ENCODE measurements around the gene IFFO2. TPM values are rescaled to one million over a fixed set of nuclear protein-coding genes. Genes with fewer than 3 reads are reported as not detected.

IFFO2 gene
- total RNA-seq, 2 donors from 2014 or later = 13.6 to 20.4 TPM

GRCh38 chr1:18861590-18861989 is 94.9 kb downstream of the IFFO2 start:
- TF ChIP-seq POLR2AphosphoS5 (IDR thresholded peaks at IDR 0.05) (no peak), POLR2A (IDR thresholded peaks at IDR 0.05) (no peak)
- no peaks in the 10 kb centered on the region for H3K9me3 ChIP-seq
- H3K4me3 ChIP-seq = no peak overlapping the region
- no peaks in the 10 kb centered on the region for H3K4me1 ChIP-seq (replicated peaks)
- 85% methylated on average over 8 of the region's 8 CpGs for WGBS
- intact Hi-C loops (cut with DNase I) = loop anchor here (10.0 kb wide), 1 partner anchor 1357 kb away; no protein-coding TSS in a partner anchor
- H3K27me3 ChIP-seq (replicated peaks; ENCODE audit: insufficient read depth) = no peaks in the 10 kb centered on the region
- no peaks in the 10 kb centered on the region for H3K36me3 ChIP-seq
- H3K27ac ChIP-seq = no peak overlapping the region
- DNase-seq (ENCODE audit: low spot score) = no peak

DNA sequence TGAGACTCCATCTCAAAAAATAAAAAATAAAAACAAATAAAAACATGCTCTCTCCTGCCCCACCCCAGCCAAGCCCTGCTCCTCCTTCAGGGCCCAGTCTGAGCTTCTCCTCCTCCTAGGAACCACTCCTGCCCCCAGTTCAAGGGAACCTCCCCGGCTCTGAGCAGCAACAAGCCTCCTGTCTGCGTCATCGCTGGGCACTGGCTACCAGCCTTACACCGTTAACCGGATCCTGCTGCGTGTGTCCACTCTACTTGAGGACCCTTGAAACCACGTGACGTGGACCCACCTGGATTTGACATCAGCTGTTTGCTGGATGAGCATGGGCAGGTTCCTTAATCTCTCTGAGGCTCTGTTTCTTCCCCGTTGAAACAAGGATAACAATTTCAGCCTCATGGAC is 95.4 kb downstream of the IFFO2 start:
- intact Hi-C loops (cut with DNase I) = loop anchor here (10.0 kb wide), 1 partner anchor 1356 kb away; no protein-coding TSS in a partner anchor
- 77% methylated on average over 9 of the region's 9 CpGs for WGBS
- H3K9me3 ChIP-seq = no peaks in the 10 kb centered on the region
- H3K4me3 ChIP-seq = no peak overlapping the region
- H3K27me3 ChIP-seq (replicated peaks; ENCODE audit: insufficient read depth) = no peaks in the 10 kb centered on the region
- no peak for TF ChIP-seq POLR2A (IDR thresholded peaks at IDR 0.05)
- no peak for TF ChIP-seq POLR2AphosphoS5 (IDR thresholded peaks at IDR 0.05)
- TF ChIP-seq, protein P1, sequence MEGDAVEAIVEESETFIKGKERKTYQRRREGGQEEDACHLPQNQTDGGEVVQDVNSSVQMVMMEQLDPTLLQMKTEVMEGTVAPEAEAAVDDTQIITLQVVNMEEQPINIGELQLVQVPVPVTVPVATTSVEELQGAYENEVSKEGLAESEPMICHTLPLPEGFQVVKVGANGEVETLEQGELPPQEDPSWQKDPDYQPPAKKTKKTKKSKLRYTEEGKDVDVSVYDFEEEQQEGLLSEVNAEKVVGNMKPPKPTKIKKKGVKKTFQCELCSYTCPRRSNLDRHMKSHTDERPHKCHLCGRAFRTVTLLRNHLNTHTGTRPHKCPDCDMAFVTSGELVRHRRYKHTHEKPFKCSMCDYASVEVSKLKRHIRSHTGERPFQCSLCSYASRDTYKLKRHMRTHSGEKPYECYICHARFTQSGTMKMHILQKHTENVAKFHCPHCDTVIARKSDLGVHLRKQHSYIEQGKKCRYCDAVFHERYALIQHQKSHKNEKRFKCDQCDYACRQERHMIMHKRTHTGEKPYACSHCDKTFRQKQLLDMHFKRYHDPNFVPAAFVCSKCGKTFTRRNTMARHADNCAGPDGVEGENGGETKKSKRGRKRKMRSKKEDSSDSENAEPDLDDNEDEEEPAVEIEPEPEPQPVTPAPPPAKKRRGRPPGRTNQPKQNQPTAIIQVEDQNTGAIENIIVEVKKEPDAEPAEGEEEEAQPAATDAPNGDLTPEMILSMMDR (IDR thresholded peaks at IDR 0.05) = no peak
- no peak for DNase-seq (ENCODE audit: low spot score)
- no peaks in the 10 kb centered on the region for H3K36me3 ChIP-seq
- no peak overlapping the region for H3K27ac ChIP-seq
- H3K4me1 ChIP-seq (replicated peaks) = no peaks in the 10 kb centered on the region

DNA sequence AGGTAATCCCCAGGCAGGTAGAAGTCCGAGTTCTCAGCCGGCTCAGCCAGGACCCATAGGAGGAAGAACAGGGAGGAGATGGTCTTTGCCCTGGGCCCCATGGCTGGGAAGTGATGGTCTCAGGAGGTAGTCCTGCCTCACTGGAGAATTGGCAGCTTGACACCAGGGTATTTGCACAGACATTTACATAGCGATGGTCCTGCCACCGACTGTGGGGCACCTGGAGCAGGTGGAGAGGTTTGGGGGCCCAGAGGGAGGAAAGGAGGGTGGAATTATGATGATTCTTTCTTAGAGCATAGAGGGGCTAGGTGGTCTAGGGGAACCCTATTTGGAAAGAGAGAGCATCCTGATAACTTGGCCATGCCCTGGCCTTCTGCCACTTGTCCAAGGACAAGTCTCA is 96.9 kb downstream of the IFFO2 start, which contains the start of gene TAS1R2:
TAS1R2 (minus strand) TSS at position 101 of the 400 bp plus-strand sequence; CDS start at position 101, 0 bp downstream.
- intact Hi-C loops (cut with DNase I) = no loop called here
- TF ChIP-seq POLR2A (IDR thresholded peaks at IDR 0.05) (no peak), POLR2AphosphoS5 (IDR thresholded peaks at IDR 0.05) (no peak)
- TF ChIP-seq, protein P1 (IDR thresholded peaks at IDR 0.05) = no peak
- H3K4me1 ChIP-seq (replicated peaks) = no peaks in the 10 kb centered on the region
- no peak within 1 kb of the TSS for H3K4me3 ChIP-seq
- no peaks in the 10 kb centered on the region for H3K27me3 ChIP-seq (replicated peaks; ENCODE audit: insufficient read depth)
- H3K36me3 ChIP-seq = no peaks in the 10 kb centered on the region
- H3K27ac ChIP-seq = no peak within 1 kb of the TSS
- H3K9me3 ChIP-seq = no peaks in the 10 kb centered on the region
- 50% methylated on average over 4 of the region's 4 CpGs for WGBS
- no peak for DNase-seq (ENCODE audit: low spot score)

DNA sequence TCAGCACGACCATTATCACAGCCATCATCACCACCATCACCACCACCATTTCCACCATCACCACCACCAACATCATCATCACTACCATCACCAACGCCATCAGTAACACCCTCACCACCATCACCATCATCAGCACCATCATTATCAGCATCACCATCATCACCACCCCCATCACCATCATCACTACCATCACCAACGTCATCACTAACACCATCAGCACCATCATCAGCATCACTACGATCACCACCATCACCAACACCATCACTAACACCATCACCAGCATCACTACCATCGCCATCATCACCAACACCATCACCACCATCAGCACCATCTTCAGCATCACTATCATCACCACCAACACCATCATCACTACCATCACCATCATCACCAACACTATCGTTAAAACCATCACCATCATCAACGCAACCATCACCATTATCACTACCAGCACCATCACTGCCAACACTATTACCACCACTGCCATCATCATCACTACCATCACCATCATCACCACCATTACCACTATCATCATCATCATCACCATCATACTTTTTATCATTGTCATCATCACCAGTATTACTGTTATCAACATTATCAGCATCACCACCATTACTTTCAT is 98.3 kb downstream of the IFFO2 start:
- Histone ChIP-seq H3K27me3 (replicated peaks; ENCODE audit: insufficient read depth) (no peaks in the 10 kb centered on the region), H3K36me3 (no peaks in the 10 kb centered on the region), H3K4me1 (replicated peaks) (no peaks in the 10 kb centered on the region), H3K27ac (no peak overlapping the region), H3K4me3 (no peak overlapping the region), H3K9me3 (no peaks in the 10 kb centered on the region)
- intact Hi-C loops (cut with DNase I) = no loop called here
- WGBS = 93% methylated on average over 7 of the region's 7 CpGs
- no peak for TF ChIP-seq POLR2AphosphoS5 (IDR thresholded peaks at IDR 0.05)
- no peak for TF ChIP-seq POLR2A (IDR thresholded peaks at IDR 0.05)
- TF ChIP-seq, protein P1 (IDR thresholded peaks at IDR 0.05) = no peak
- DNase-seq (ENCODE audit: low spot score) = no peak

- TF ChIP-seq POLR2AphosphoS5 (IDR thresholded peaks at IDR 0.05) = no peak
- TF ChIP-seq POLR2A (IDR thresholded peaks at IDR 0.05) = no peak
- TF ChIP-seq, protein P1 (IDR thresholded peaks at IDR 0.05) = no peak
- H3K9me3 ChIP-seq = no peaks in the 10 kb centered on the region
- intact Hi-C loops (cut with DNase I) = no loop called here
- no peaks in the 10 kb centered on the region for H3K27me3 ChIP-seq (replicated peaks; ENCODE audit: insufficient read depth)
- H3K27ac ChIP-seq = no peak overlapping the region
- WGBS = 100% methylated on average over 1 of the region's 1 CpG
- no peaks in the 10 kb centered on the region for H3K36me3 ChIP-seq
- H3K4me1 ChIP-seq (replicated peaks) = no peaks in the 10 kb centered on the region
- DNase-seq (ENCODE audit: low spot score) = no peak
- no peak overlapping the region for H3K4me3 ChIP-seq
These were observed 100.0 kb downstream of the IFFO2 start for GRCh38 chr1:18856435-18856834.

Data from prostate gland (tissue), 2 donors.